Renal pelvis (tissue), 12 donors: Measurements from ENCODE around the gene CAV2. TPM values are rescaled to one million over a fixed set of nuclear protein-coding genes. Genes with fewer than 3 reads are reported as not detected.
"Not testable (repeated sequence)": the region's sequence is repeated elsewhere in the genome, so short reads cannot be mapped to it uniquely, and the experiment has no call there.

ENCODE experiments used
- DNase-seq: peaks from one replicate; pipeline ENCODE4 v3.0.0-alpha.2; 2013
- long read RNA-seq, 16 experiments: transcript quantifications; one replicate each; lab custom pipeline, GENCODE V29; 2026
- polyA plus RNA-seq, 3 donors: library from polyadenylated mRNA; unstranded; fragments of 120-200 nt; gene quantifications; one replicate each; pipeline ENCODE4 v1.2.1, GENCODE V29; 2013; ENCODE audit not compliant: insufficient read length in 3 of 3

CAV2 gene
- 10 to 100 TPM; 23.4 to 25.8 (median 23.7) TPM for polyA plus RNA-seq
- long read RNA-seq, donor 1, transcript CAV2-201 (3 exons, 3,301 nt): major isoform, 11 of 13 reads
- long read RNA-seq, donor 1, partial matches to known transcripts: 0 of 13 reads
- long read RNA-seq, donor 1, other reads (novel, unspliced or antisense): 0 of 13 reads
- long read RNA-seq, donor 2, transcript CAV2-201 (3 exons, 3,301 nt): major isoform, 16 of 19 reads
- long read RNA-seq, donor 2, partial matches to known transcripts: 0 of 19 reads
- long read RNA-seq, donor 2, other reads (novel, unspliced or antisense): 0 of 19 reads
- long read RNA-seq, donor 3, transcript CAV2-201 (3 exons, 3,301 nt): major isoform, 15 of 15 reads
- long read RNA-seq, donor 3, partial matches to known transcripts: 0 of 15 reads
- long read RNA-seq, donor 3, other reads (novel, unspliced or antisense): 0 of 15 reads
- long read RNA-seq, donor 4, transcript CAV2-201 (3 exons, 3,301 nt): major isoform, 12 of 17 reads
- long read RNA-seq, donor 4, partial matches to known transcripts: 0 of 17 reads
- long read RNA-seq, donor 4, other reads (novel, unspliced or antisense): 0 of 17 reads
- long read RNA-seq, donor 5, transcript CAV2-201 (3 exons, 3,301 nt): major isoform, 8 of 9 reads
- long read RNA-seq, donor 5, partial matches to known transcripts: 0 of 9 reads
- long read RNA-seq, donor 5, other reads (novel, unspliced or antisense): 0 of 9 reads
- long read RNA-seq, donor 6, transcript CAV2-201 (3 exons, 3,301 nt): major isoform, 16 of 19 reads
- long read RNA-seq, donor 6, partial matches to known transcripts: 0 of 19 reads
- long read RNA-seq, donor 6, other reads (novel, unspliced or antisense): 0 of 19 reads
- long read RNA-seq, donor 7, transcript CAV2-201 (3 exons, 3,301 nt): major isoform, 12 of 19 reads
- long read RNA-seq, donor 7, partial matches to known transcripts: 0 of 19 reads
- long read RNA-seq, donor 7, other reads (novel, unspliced or antisense): 0 of 19 reads
- long read RNA-seq, donor 8, transcript CAV2-201 (3 exons, 3,301 nt): major isoform, 14 of 14 reads
- long read RNA-seq, donor 8, partial matches to known transcripts: 0 of 14 reads
- long read RNA-seq, donor 8, other reads (novel, unspliced or antisense): 0 of 14 reads
- long read RNA-seq, donor 9, transcript CAV2-201 (3 exons, 3,301 nt): major isoform, 17 of 17 reads
- long read RNA-seq, donor 9, partial matches to known transcripts: 0 of 17 reads
- long read RNA-seq, donor 9, other reads (novel, unspliced or antisense): 0 of 17 reads
- long read RNA-seq, donor 10, transcript CAV2-201 (3 exons, 3,301 nt): major isoform, 14 of 19 reads
- long read RNA-seq, donor 10, partial matches to known transcripts: 0 of 19 reads
- long read RNA-seq, donor 10, other reads (novel, unspliced or antisense): 0 of 19 reads
- long read RNA-seq, donor 11, transcript CAV2-201 (3 exons, 3,301 nt): major isoform, 12 of 12 reads
- long read RNA-seq, donor 11, partial matches to known transcripts: 0 of 12 reads
- long read RNA-seq, donor 11, other reads (novel, unspliced or antisense): 0 of 12 reads
- long read RNA-seq, donor 12, transcript CAV2-214 (2 exons, 787 nt): minor isoform, 5 of 24 reads
- long read RNA-seq, donor 12, transcript CAV2-201 (3 exons, 3,301 nt): major isoform, 17 of 24 reads
- long read RNA-seq, donor 12, partial matches to known transcripts: 0 of 24 reads
- long read RNA-seq, donor 12, other reads (novel, unspliced or antisense): 0 of 24 reads
- long read RNA-seq, donor 13, transcript CAV2-201 (3 exons, 3,301 nt): major isoform, 7 of 10 reads
- long read RNA-seq, donor 13, partial matches to known transcripts: 0 of 10 reads
- long read RNA-seq, donor 13, other reads (novel, unspliced or antisense): 0 of 10 reads
- long read RNA-seq, donor 14, transcript CAV2-201 (3 exons, 3,301 nt): major isoform, 18 of 26 reads
- long read RNA-seq, donor 14, transcript CAV2-203 (2 exons, 1,179 nt): minor isoform, 5 of 26 reads
- long read RNA-seq, donor 14, partial matches to known transcripts: 0 of 26 reads
- long read RNA-seq, donor 14, other reads (novel, unspliced or antisense): 0 of 26 reads
- long read RNA-seq, donor 15, transcript CAV2-201 (3 exons, 3,301 nt): major isoform, 21 of 28 reads
- long read RNA-seq, donor 15, partial matches to known transcripts: 0 of 28 reads
- long read RNA-seq, donor 15, other reads (novel, unspliced or antisense): 0 of 28 reads
- long read RNA-seq, donor 16, transcript CAV2-201 (3 exons, 3,301 nt): major isoform, 9 of 10 reads
- long read RNA-seq, donor 16, partial matches to known transcripts: 0 of 10 reads
- long read RNA-seq, donor 16, other reads (novel, unspliced or antisense): 0 of 10 reads

- peak; percentile 34 for DNase-seq
Measured at GRCh38 chr7:116499168-116500077, at the start of gene CAV2. Gene CAV2 (plus strand): TSS chr7:116499738. CDS start chr7:116499782, 44 bp downstream.

GRCh38 chr7:116449950-116450349 is 49.6 kb upstream of the CAV2 start:
- no peak for DNase-seq

- no peak for DNase-seq
Measured at GRCh38 chr7:116451957-116452729, 47.4 kb upstream of the CAV2 start.

- no peak for DNase-seq
Measured at GRCh38 chr7:116454377-116454776, 45.2 kb upstream of the CAV2 start.

GRCh38 chr7:116455009-116455408 is 44.5 kb upstream of the CAV2 start:
- no peak for DNase-seq

GRCh38 chr7:116455499-116455898 is 44.0 kb upstream of the CAV2 start:
- no peak for DNase-seq

- DNase-seq: no peak
Measured at GRCh38 chr7:116461500-116461899, 38.0 kb upstream of the CAV2 start.

- no peak for DNase-seq
Measured at GRCh38 chr7:116463956-116464355, 35.6 kb upstream of the CAV2 start.

GRCh38 chr7:116464375-116464774 is 35.2 kb upstream of the CAV2 start:
- DNase-seq: no peak

GRCh38 chr7:116465125-116465524 is 34.4 kb upstream of the CAV2 start:
- DNase-seq: no peak

- DNase-seq: no peak
Measured at GRCh38 chr7:116468534-116468933, 31.0 kb upstream of the CAV2 start.

- DNase-seq: no peak
Measured at GRCh38 chr7:116477625-116478024, 21.9 kb upstream of the CAV2 start.

- DNase-seq: no peak
Measured at GRCh38 chr7:116478834-116479233, 20.7 kb upstream of the CAV2 start.

- DNase-seq: no peak
Measured at GRCh38 chr7:116483271-116483942, 16.1 kb upstream of the CAV2 start.

GRCh38 chr7:116484389-116484788 is 15.1 kb upstream of the CAV2 start:
- not testable (repeated sequence) for DNase-seq

GRCh38 chr7:116487907-116488521 is 11.5 kb upstream of the CAV2 start:
- DNase-seq: no peak

- DNase-seq: no peak
Measured at GRCh38 chr7:116490351-116490750, 9.2 kb upstream of the CAV2 start.
